ENCODE results near the gene TMED6.

- TF ChIP-seq, protein P1, sequence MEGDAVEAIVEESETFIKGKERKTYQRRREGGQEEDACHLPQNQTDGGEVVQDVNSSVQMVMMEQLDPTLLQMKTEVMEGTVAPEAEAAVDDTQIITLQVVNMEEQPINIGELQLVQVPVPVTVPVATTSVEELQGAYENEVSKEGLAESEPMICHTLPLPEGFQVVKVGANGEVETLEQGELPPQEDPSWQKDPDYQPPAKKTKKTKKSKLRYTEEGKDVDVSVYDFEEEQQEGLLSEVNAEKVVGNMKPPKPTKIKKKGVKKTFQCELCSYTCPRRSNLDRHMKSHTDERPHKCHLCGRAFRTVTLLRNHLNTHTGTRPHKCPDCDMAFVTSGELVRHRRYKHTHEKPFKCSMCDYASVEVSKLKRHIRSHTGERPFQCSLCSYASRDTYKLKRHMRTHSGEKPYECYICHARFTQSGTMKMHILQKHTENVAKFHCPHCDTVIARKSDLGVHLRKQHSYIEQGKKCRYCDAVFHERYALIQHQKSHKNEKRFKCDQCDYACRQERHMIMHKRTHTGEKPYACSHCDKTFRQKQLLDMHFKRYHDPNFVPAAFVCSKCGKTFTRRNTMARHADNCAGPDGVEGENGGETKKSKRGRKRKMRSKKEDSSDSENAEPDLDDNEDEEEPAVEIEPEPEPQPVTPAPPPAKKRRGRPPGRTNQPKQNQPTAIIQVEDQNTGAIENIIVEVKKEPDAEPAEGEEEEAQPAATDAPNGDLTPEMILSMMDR (conservative IDR thresholded peaks at IDR 0.05 in 1 of 2, IDR thresholded peaks at IDR 0.05 in 1 of 2; ENCODE audit: low read depth in 1 of 2, low read length in 2 of 2): no peak
- TF ChIP-seq EZH2 (IDR thresholded peaks at IDR 0.05; ENCODE audit: low read length, missing control alignments): no peak
These were observed 58.2 kb downstream of the TMED6 start for GRCh38 chr16:69293401-69293800.

Measured in fibroblast of lung (primary cell).